Stimulated activated naive CD8-positive, alpha-beta T cell treated with anti-CD3 and anti-CD28 coated beads, Interleukin-15, Interleukin-2, amounts not matched to agents 100 U/mL and 50 U/mL, for 24 hours (primary cell): Measurements from ENCODE around the gene EIF4A3.

ENCODE experiments used
- ATAC-seq: fragments of 150-1000 bp; cut with Tn5 transposase; one replicate; pipeline ENCODE4 v1.10.0; 2021
- DNase-seq: peaks from one replicate; pipeline ENCODE4 v3.0.0; 2021

EIF4A3 gene

GRCh38 chr17:80111702-80112470 is 35.0 kb downstream of the EIF4A3 start:
- ATAC-seq (no peak), DNase-seq (no peak)

- DNase-seq (no peak), ATAC-seq (no peak)
Observed at GRCh38 chr17:80110927-80111701, 35.8 kb downstream of the EIF4A3 start.

DNA sequence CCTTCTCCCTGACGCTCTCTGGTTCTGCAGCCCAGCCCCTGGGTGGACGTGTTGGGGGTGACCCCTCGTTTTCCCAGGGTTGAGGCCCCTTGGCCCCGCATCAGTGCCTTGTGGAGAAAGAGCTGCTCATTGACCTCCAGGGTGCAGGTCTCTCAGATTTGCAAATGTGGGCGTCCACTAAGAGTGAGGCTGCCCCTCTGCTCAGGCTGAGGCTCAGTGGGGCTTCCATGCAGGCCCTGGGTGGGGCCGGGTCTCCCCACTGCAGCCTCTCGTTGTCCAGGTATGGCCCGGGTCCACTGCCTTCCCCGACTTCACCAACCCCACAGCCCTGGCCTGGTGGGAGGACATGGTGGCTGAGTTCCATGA is 36.5 kb downstream of the EIF4A3 start:
- ATAC-seq, result no peak
- DNase-seq, result no peak

DNA sequence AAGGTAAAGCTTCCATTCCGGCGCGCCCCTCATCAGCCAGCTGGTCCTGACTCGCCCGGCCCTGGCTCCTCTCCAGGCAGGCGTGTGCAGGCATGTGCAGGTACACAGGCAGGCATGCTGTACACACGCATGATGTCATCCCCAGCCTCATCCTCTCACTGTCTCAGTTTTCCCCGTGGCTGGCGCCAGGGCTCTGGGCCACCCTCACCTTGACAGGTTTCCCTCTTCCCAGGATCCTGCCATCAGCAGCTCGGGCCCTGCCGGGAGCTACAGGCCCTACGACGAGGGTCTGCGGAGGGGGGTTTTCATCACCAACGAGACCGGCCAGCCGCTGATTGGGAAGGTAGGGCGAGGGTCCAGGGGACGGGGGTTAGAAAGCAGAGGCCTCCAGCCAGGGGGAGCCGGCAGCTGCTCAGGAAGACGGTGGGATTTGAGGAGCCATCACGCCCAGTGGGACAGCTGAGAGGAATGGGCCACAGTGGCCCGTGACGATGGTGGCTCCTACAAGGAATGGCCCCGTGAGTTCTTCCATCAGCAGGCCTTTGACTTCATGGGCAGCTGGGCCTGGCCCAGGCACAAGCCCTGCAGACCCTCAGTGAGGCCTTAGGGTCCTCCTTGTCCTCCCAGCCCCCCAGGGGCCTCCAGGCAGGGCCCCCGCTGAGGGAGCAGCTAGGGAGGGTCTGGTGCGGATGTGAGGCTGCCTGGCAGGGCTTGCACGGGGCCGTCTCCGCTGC is 37.0 kb downstream of the EIF4A3 start:
- DNase-seq, result no peak

DNA sequence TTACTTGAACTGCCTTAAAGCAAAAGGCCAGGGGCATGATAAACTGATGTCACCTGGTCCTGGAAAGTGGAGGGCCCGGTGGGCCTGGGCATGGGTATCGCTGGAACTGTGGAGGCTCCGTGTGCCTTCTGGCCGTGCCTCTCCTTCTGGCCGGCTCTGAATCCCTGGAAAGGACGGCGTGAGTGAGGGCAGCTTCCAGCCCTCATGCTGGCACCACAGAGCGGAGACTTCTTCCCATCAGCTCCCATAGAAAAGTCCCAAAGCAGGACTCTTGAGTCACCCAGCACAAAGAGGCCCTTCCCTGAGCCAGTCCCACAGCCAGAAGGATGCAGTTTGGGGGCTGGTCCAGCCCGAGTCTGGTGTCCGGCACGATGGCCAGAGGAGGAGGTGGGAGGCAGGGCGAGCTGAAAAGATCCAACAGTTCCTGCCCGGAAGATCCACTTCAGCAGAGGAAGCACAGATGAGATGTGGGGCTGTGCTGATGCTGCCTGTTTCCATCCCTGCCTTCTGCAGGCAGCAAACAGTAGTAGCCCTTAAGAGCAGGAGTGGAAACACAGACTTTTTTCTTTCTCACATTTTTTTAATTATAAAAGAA is 37.8 kb downstream of the EIF4A3 start:
- DNase-seq (no peak), ATAC-seq (no peak)

More for the DNA sequence above, 37.0 kb downstream of the EIF4A3 start:
- ATAC-seq, result no peak

DNA sequence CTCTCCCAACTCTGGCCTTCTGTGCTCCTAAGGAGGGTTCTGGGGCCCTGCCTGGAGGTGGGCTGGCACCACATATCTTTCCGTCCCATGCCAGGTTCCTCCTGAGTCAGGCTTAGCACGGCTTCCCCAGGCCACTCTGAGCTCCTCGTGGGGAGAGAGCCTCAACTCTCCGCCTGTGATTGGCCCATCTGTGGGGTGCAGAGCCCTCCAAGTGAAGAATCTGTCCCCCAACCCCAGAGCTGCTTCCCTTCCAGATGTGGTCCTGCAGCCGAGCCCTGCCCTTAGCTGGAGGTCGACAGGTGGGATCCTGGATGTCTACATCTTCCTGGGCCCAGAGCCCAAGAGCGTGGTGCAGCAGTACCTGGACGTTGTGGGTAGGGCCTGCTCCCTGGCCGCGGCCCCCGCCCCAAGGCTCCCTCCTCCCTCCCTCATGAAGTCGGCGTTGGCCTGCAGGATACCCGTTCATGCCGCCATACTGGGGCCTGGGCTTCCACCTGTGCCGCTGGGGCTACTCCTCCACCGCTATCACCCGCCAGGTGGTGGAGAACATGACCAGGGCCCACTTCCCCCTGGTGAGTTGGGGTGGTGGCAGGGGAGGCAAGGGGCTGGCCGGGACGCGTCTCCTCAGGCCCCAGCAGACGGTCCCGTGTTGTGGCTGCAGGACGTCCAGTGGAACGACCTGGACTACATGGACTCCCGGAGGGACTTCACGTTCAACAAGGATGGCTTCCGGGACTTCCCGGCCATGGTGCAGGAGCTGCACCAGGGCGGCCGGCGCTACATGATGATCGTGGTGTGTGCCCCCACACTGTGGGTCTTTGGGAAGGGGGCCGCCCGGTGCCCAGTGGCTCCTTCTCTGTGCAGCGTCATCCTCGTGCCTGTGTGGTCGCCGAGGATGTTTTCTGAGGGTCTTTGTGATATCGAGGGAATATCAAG is 38.6 kb downstream of the EIF4A3 start:
- DNase-seq (no peak), ATAC-seq (no peak)

GRCh38 chr17:80107231-80108021 is 39.5 kb downstream of the EIF4A3 start:
- DNase-seq, result no peak
- ATAC-seq, result no peak

- no peak for ATAC-seq
- no peak for DNase-seq
Observed at GRCh38 chr17:80106751-80107150, 40.2 kb downstream of the EIF4A3 start.

GRCh38 chr17:80106176-80106575 is 40.8 kb downstream of the EIF4A3 start:
- ATAC-seq (no peak), DNase-seq (no peak)

DNA sequence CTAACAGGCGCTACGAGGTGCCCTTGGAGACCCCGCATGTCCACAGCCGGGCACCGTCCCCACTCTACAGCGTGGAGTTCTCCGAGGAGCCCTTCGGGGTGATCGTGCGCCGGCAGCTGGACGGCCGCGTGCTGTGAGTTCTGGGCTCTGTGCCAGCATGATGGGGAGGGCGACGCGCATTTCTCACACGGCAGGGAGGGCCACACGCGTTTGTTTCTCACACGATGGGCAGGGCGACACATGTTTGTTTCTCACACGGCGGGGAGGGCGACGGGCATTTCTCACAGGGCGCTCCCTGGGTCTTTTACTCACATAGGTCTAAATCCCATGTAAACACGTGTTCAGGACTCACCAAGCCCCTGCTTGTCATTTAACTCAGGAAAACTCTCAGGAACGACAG is 41.2 kb downstream of the EIF4A3 start:
- no peak for DNase-seq
- no peak for ATAC-seq

GRCh38 chr17:80104956-80105375 is 42.0 kb downstream of the EIF4A3 start:
- DNase-seq (no peak), ATAC-seq (no peak)

- DNase-seq, result no peak
- no peak for ATAC-seq
Observed at GRCh38 chr17:80104321-80104955, 42.5 kb downstream of the EIF4A3 start.

GRCh38 chr17:80103449-80104085 is 43.4 kb downstream of the EIF4A3 start:
- no peak for ATAC-seq
- no peak for DNase-seq

- ATAC-seq (no peak), DNase-seq (no peak)
Observed at GRCh38 chr17:80102664-80103448, 44.1 kb downstream of the EIF4A3 start.

- ATAC-seq (no peak), DNase-seq (no peak)
Observed at GRCh38 chr17:80101946-80102663, 44.8 kb downstream of the EIF4A3 start.

DNA sequence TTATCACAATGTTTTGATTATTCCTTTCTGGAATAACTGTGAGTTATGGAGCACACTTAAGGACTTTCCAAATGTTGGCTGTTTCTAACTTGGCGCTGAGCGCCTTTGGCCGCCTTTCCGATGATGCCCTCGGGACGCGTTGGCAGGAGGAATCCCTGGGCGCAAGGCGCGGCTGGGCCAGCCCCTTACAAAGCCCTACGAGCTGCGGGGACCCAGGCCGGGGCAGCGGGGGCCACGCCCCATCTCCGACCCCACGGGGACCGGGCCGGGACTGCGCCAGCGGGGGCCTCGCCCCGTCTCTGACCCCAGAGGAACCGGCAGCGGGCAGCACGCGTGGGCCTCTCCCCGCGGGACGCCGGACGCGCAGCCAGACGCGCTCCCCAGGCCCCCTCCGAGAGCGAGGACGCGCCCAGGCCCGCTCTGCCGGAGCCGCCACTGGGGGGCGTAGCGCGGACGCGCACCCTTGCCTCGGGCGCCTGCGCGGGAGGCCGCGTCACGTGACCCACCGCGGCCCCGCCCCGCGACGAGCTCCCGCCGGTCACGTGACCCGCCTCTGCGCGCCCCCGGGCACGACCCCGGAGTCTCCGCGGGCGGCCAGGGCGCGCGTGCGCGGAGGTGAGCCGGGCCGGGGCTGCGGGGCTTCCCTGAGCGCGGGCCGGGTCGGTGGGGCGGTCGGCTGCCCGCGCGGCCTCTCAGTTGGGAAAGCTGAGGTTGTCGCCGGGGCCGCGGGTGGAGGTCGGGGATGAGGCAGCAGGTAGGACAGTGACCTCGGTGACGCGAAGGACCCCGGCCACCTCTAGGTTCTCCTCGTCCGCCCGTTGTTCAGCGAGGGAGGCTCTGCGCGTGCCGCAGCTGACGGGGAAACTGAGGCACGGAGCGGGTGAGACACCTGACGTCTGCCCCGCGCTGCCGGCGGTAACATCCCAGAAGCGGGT is 45.6 kb downstream of the EIF4A3 start, which contains the start of gene GAA:
GAA (plus strand) TSS at position 571 of the 935 bp plus-strand sequence. CDS start 3,006 bp downstream, outside the sequence.
- peak; percentile 95 for DNase-seq

DNA sequence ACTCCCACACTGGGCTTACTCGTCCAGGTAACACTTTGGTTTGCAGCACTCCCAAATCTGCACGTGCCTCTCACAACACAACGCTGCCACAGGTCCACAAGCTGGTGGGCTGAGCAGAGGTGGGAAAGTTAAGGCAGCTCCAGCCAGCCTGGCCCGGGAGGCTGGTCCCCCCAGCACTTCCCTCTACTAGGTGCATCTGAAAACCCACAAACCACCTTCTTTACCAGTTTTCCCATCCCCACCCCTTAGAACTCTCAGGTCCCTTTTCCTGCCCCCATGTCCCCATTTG is 46.9 kb downstream of the EIF4A3 start:
- no peak for DNase-seq
- ATAC-seq, result no peak

More for the DNA sequence above, 45.6 kb downstream of the EIF4A3 start, which contains the start of gene GAA:
- ATAC-seq, result peak; percentile 84
